Measurements from ENCODE around the gene TNK2.

DNA sequence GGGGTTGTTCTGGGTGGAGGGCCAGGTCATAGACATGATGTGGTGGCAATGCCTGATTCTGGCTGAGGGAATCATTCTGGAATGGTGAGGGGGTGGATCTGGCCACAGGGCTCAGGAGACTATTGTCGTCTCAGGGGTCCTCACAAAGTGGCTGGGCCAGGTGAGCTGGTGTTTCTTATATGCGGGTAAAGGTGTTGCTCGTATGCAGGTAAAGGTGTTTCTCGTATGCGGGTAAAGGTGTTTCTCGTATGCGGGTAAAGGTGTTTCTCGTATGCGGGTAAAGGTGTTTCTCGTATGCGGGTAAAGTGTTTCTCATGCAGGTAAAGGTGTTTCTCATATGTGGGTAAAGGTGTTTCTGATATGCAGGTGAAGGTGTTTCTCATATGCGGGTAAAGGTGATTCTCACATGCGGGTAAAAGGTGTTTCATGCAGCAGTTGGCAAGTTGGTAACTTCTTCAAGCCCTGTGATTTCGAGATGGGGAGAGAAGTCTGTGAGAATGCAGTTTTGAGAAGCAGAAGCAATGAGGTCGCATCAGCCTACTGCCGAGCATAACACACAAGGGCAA is 86.1 kb downstream of the TNK2 start:
- TF ChIP-seq, protein P1, sequence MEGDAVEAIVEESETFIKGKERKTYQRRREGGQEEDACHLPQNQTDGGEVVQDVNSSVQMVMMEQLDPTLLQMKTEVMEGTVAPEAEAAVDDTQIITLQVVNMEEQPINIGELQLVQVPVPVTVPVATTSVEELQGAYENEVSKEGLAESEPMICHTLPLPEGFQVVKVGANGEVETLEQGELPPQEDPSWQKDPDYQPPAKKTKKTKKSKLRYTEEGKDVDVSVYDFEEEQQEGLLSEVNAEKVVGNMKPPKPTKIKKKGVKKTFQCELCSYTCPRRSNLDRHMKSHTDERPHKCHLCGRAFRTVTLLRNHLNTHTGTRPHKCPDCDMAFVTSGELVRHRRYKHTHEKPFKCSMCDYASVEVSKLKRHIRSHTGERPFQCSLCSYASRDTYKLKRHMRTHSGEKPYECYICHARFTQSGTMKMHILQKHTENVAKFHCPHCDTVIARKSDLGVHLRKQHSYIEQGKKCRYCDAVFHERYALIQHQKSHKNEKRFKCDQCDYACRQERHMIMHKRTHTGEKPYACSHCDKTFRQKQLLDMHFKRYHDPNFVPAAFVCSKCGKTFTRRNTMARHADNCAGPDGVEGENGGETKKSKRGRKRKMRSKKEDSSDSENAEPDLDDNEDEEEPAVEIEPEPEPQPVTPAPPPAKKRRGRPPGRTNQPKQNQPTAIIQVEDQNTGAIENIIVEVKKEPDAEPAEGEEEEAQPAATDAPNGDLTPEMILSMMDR (IDR thresholded peaks at IDR 0.05) = no peak
- TF ChIP-seq POLR2A (IDR thresholded peaks at IDR 0.05) = no peak

Data from thyroid gland (tissue), 4 donors.